Measurements from ENCODE around the gene ADCY7.
A peak's percentile ranks its signal among the peaks of the same experiment; 100 is the strongest.

The ADCY7 gene

DNA sequence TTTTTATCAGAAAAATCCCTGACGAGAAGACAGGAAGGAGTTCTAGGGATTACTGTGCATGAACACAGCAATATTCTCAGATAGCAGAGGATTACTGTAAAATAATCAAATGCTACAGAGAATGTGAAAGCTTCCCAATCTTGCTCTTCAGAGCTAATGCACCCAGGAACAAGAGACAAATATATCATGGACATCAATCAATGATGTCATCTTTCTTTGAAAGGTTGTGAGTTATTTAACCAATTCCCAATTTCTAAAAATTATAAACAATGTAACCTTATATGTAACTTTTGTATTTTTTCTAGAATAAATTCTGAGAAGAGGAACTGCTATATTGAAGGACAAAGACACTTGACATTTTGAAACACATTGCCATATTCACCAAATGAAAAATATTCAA lies 56.0 kb downstream of the ADCY7 start:
- Histone ChIP-seq H3K18ac (ENCODE audit: low read length) (no peak overlapping the region), H3K27ac (ENCODE audit: low read depth, low read length) (no peak overlapping the region), H4K8ac (ENCODE audit: low read depth, low read length) (no peak overlapping the region), H3K4me1 (ENCODE audit: control insufficient read depth in 1 of 2, insufficient read depth in 2 of 2, low read length in 2 of 2) (no peaks in the 10 kb centered on the region), H3K9me3 (ENCODE audit: insufficient read depth, low read depth, low read length) (no peaks in the 10 kb centered on the region), H4K12ac (ENCODE audit: low read depth, low read length) (no peak overlapping the region), H3K79me1 (ENCODE audit: low read length) (no peaks in the 10 kb centered on the region), H3K9ac (ENCODE audit: low read length) (no peak overlapping the region), H3K4me2 (ENCODE audit: low read length) (no peak overlapping the region), H3K4me3 (ENCODE audit: low read depth, low read length) (no peak overlapping the region), H3K23ac (ENCODE audit: low read length) (no peak overlapping the region), H2BK5ac (ENCODE audit: low read depth, low read length, poor library complexity) (no peak overlapping the region), H2AK5ac (ENCODE audit: low read length) (no peak overlapping the region), H2BK12ac (ENCODE audit: low read length) (no peak overlapping the region), H4K91ac (ENCODE audit: low read depth, low read length) (no peak overlapping the region), H3K14ac (ENCODE audit: low read length) (no peak overlapping the region), H2BK120ac (ENCODE audit: insufficient read depth, low read length, poor library complexity) (no peak overlapping the region), H2AFZ (ENCODE audit: insufficient read depth, low read length, poor library complexity) (no peak overlapping the region), H3K79me2 (ENCODE audit: control insufficient read depth, insufficient read depth, low read length, poor library complexity) (no peaks in the 10 kb centered on the region), H3K36me3 (ENCODE audit: control insufficient read depth in 1 of 2, insufficient read depth in 2 of 2, low read length in 2 of 2) (peaks cover 11 to 24% of the 10 kb centered on the region in 2 experiments), H3K4ac (ENCODE audit: low read depth, low read length) (no peak overlapping the region), H3K27me3 (ENCODE audit: insufficient read depth, low read length) (no peaks in the 10 kb centered on the region)
- DNase-seq: no peak
- WGBS (ENCODE audit: extremely low coverage, insufficient coverage, insufficient read length): no CpG with 5 or more reads among the region's 1 CpG

DNA sequence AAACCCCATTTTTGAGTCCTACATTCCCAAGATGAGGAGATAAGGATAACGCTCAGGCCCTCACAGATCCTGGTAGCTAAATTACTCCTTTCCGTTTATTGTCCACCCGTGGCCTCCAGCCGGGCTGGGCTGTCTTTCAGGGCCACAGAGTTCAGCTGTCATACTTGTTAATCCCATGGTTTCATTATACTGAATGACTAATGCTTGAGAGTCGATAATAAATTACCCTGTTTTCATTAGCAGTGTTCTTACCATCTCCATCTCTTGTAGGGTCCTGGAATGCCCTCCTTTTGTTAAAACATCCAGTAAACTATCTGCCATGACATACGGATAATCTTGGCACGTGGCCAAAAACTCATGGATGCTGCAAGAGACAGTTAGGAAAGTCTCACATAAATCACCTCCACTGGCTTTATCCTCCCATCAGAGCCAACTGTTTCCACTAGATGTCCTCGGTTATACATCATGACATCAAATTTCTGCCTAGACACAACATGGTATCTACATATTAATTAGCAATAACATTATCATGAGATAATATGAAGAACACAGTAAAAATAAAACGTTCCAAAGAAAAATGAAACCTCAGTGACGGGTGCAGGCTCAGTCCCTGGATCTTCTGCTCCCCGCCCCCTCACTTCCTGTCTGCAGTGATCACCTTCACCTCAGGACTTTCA lies 57.1 kb downstream of the ADCY7 start:
- Histone ChIP-seq H2BK120ac (ENCODE audit: insufficient read depth, low read length, poor library complexity) (no peak overlapping the region), H3K4ac (ENCODE audit: low read depth, low read length) (no peak overlapping the region), H3K27me3 (ENCODE audit: insufficient read depth, low read length) (no peaks in the 10 kb centered on the region), H3K79me1 (ENCODE audit: low read length) (no peaks in the 10 kb centered on the region), H3K4me1 (ENCODE audit: control insufficient read depth in 1 of 2, insufficient read depth in 2 of 2, low read length in 2 of 2) (no peaks in the 10 kb centered on the region), H3K27ac (ENCODE audit: low read depth, low read length) (no peak overlapping the region), H3K9ac (ENCODE audit: low read length) (no peak overlapping the region), H3K14ac (ENCODE audit: low read length) (no peak overlapping the region), H2BK12ac (ENCODE audit: low read length) (no peak overlapping the region), H3K79me2 (ENCODE audit: control insufficient read depth, insufficient read depth, low read length, poor library complexity) (no peaks in the 10 kb centered on the region), H2AK5ac (ENCODE audit: low read length) (no peak overlapping the region), H3K36me3 (ENCODE audit: control insufficient read depth in 1 of 2, insufficient read depth in 2 of 2, low read length in 2 of 2) (peaks cover 11 to 24% of the 10 kb centered on the region in 2 experiments), H4K12ac (ENCODE audit: low read depth, low read length) (no peak overlapping the region), H3K4me3 (ENCODE audit: low read depth, low read length) (no peak overlapping the region), H3K4me2 (ENCODE audit: low read length) (no peak overlapping the region), H2BK5ac (ENCODE audit: low read depth, low read length, poor library complexity) (no peak overlapping the region), H3K18ac (ENCODE audit: low read length) (no peak overlapping the region), H3K23ac (ENCODE audit: low read length) (no peak overlapping the region), H4K91ac (ENCODE audit: low read depth, low read length) (no peak overlapping the region), H2AFZ (ENCODE audit: insufficient read depth, low read length, poor library complexity) (no peak overlapping the region), H4K8ac (ENCODE audit: low read depth, low read length) (no peak overlapping the region), H3K9me3 (ENCODE audit: insufficient read depth, low read depth, low read length) (no peaks in the 10 kb centered on the region)
- peak in 1 of 2 donors; percentile 38 for DNase-seq
- no CpG with 5 or more reads among the region's 11 CpGs for WGBS (ENCODE audit: extremely low coverage, insufficient coverage, insufficient read length)

DNA sequence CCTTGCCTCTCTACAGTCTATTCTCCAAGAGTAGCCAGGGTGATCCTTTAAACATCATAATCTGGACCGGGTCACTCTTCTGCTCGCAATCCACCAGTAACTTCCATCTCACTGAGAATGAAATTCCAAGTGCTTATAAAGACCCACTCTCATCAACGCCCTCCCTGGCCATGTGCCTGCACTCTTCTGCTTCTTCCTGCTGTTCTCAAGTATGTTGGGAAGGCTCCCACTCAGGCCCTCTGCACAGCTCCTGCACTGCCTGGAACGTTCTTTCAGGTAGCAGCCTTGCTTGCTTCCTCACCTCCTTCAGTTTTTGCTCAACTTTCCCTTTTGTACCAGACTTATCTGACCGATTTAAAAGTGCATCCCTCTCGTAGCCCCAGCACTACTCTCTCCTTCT lies 58.0 kb downstream of the ADCY7 start:
- Histone ChIP-seq H3K4me2 (ENCODE audit: low read length) (no peak overlapping the region), H3K36me3 (ENCODE audit: control insufficient read depth in 1 of 2, insufficient read depth in 2 of 2, low read length in 2 of 2) (peaks cover 14 to 27% of the 10 kb centered on the region in 2 experiments), H3K14ac (ENCODE audit: low read length) (no peak overlapping the region), H3K4me1 (ENCODE audit: control insufficient read depth in 1 of 2, insufficient read depth in 2 of 2, low read length in 2 of 2) (no peaks in the 10 kb centered on the region), H3K79me1 (ENCODE audit: low read length) (no peaks in the 10 kb centered on the region), H4K8ac (ENCODE audit: low read depth, low read length) (no peak overlapping the region), H4K12ac (ENCODE audit: low read depth, low read length) (no peak overlapping the region), H3K27me3 (ENCODE audit: insufficient read depth, low read length) (no peaks in the 10 kb centered on the region), H2BK5ac (ENCODE audit: low read depth, low read length, poor library complexity) (no peak overlapping the region), H2BK120ac (ENCODE audit: insufficient read depth, low read length, poor library complexity) (no peak overlapping the region), H3K9me3 (ENCODE audit: insufficient read depth, low read depth, low read length) (no peaks in the 10 kb centered on the region), H3K4ac (ENCODE audit: low read depth, low read length) (no peak overlapping the region), H3K9ac (ENCODE audit: low read length) (no peak overlapping the region), H3K79me2 (ENCODE audit: control insufficient read depth, insufficient read depth, low read length, poor library complexity) (no peaks in the 10 kb centered on the region), H2BK12ac (ENCODE audit: low read length) (no peak overlapping the region), H3K4me3 (ENCODE audit: low read depth, low read length) (no peak overlapping the region), H2AFZ (ENCODE audit: insufficient read depth, low read length, poor library complexity) (no peak overlapping the region), H3K23ac (ENCODE audit: low read length) (no peak overlapping the region), H3K27ac (ENCODE audit: low read depth, low read length) (no peak overlapping the region), H2AK5ac (ENCODE audit: low read length) (no peak overlapping the region), H3K18ac (ENCODE audit: low read length) (no peak overlapping the region), H4K91ac (ENCODE audit: low read depth, low read length) (no peak overlapping the region)
- no peak for DNase-seq
- WGBS (ENCODE audit: extremely low coverage, insufficient coverage, insufficient read length): no CpG with 5 or more reads among the region's 6 CpGs

DNA sequence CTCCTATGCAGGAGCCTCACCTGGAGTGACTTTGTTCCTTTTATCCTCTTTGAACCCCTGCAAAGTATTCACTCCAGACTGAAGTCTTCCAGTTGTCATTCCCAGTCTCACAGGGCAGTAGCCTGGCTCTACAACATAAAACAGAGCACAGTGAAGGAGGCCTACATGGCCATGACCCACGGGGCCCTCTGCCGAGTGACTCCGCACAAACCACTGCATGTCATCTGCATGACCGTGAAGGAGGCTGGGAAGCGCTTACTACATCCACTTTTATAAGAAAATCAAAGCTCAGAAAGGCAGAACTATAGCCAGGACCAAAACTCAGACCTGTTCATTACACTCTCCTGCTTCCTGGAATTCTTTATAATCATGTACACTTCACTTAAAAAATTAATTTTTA lies 59.9 kb downstream of the ADCY7 start:
- Histone ChIP-seq H3K14ac (ENCODE audit: low read length) (no peak overlapping the region), H3K9ac (ENCODE audit: low read length) (no peak overlapping the region), H4K12ac (ENCODE audit: low read depth, low read length) (no peak overlapping the region), H3K23ac (ENCODE audit: low read length) (no peak overlapping the region), H4K8ac (ENCODE audit: low read depth, low read length) (no peak overlapping the region), H2BK5ac (ENCODE audit: low read depth, low read length, poor library complexity) (no peak overlapping the region), H3K4me1 (ENCODE audit: control insufficient read depth in 1 of 2, insufficient read depth in 2 of 2, low read length in 2 of 2) (no peaks in the 10 kb centered on the region), H2BK12ac (ENCODE audit: low read length) (no peak overlapping the region), H3K79me2 (ENCODE audit: control insufficient read depth, insufficient read depth, low read length, poor library complexity) (no peaks in the 10 kb centered on the region), H2AK5ac (ENCODE audit: low read length) (no peak overlapping the region), H4K91ac (ENCODE audit: low read depth, low read length) (no peak overlapping the region), H3K4ac (ENCODE audit: low read depth, low read length) (no peak overlapping the region), H3K27me3 (ENCODE audit: insufficient read depth, low read length) (no peaks in the 10 kb centered on the region), H3K27ac (ENCODE audit: low read depth, low read length) (no peak overlapping the region), H2BK120ac (ENCODE audit: insufficient read depth, low read length, poor library complexity) (no peak overlapping the region), H3K79me1 (ENCODE audit: low read length) (no peaks in the 10 kb centered on the region), H3K18ac (ENCODE audit: low read length) (no peak overlapping the region), H3K4me2 (ENCODE audit: low read length) (no peak overlapping the region), H2AFZ (ENCODE audit: insufficient read depth, low read length, poor library complexity) (no peak overlapping the region), H3K4me3 (ENCODE audit: low read depth, low read length) (no peak overlapping the region), H3K9me3 (ENCODE audit: insufficient read depth, low read depth, low read length) (no peaks in the 10 kb centered on the region), H3K36me3 (ENCODE audit: control insufficient read depth in 1 of 2, insufficient read depth in 2 of 2, low read length in 2 of 2) (peaks cover 15 to 22% of the 10 kb centered on the region in 2 experiments)
- WGBS (ENCODE audit: extremely low coverage, insufficient coverage, insufficient read length): no CpG with 5 or more reads among the region's 5 CpGs
- DNase-seq: peak in 1 of 2 donors; percentile 40

All from trophoblast cell (in vitro differentiated cells and primary cell).